ENCODE results near the gene CRYGN.

- TF ChIP-seq CTCF (IDR thresholded peaks at IDR 0.05) (no peak), POLR2A (IDR thresholded peaks at IDR 0.05) (no peak)
Measured at GRCh38 chr7:151465169-151465568, 25.2 kb upstream of the CRYGN start.

All from uterus (tissue), 2 donors.